GM12864 (cell line): Measurements from ENCODE around the gene GLDC.
A peak's percentile ranks its signal among the peaks of the same experiment; 100 is the strongest.

ENCODE experiments used
- DNase-seq: peaks from one replicate; pipeline ENCODE4 v3.0.0-alpha.2; 2011; ENCODE audit warnings: low read depth
- H3K4me3 ChIP-seq: 2 replicates; pipeline ENCODE4 v1.5.1; 2011; ENCODE audit warnings: mild to moderate bottlenecking, low read depth, low read length, control low read depth
- CTCF ChIP-seq: IDR thresholded peaks from 2 replicates; pipeline ENCODE4 v1.5.1; 2011; ENCODE audit warnings: low read depth, mild to moderate bottlenecking, moderate library complexity, low read length, control low read depth, inconsistent platforms; ENCODE audit errors: missing control alignments

Gene GLDC

DNA sequence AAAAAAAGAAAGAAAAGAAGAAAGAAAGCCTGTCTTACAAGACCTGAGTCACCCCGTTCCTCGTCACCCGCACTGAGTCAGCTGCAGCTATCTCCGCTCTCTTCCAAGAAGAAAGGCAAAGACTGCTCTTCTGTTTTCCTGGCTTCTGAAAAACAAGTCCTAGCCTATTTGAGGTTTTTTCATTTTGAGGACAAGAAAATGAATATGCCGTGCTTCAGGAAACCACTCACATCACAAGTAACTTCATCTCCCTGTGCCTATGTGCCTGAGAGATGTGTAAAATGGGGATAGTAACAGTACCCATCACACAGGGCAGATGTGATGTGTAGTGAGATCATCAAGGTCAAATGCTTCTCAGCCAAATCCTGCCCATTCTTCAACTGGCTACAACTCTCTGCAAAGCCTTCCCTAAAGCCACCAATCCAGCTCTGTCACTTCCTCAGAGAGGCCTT, 78.4 kb downstream of the GLDC start:
- no peak for TF ChIP-seq CTCF
- no peak overlapping the region for H3K4me3 ChIP-seq
- DNase-seq: no peak

- no peak overlapping the region for H3K4me3 ChIP-seq
- TF ChIP-seq CTCF: no peak
- DNase-seq: peak; percentile 50
These were observed 79.0 kb downstream of the GLDC start for GRCh38 chr9:6566409-6567139.

GRCh38 chr9:6565312-6565711, 80.2 kb downstream of the GLDC start:
- no peak overlapping the region for H3K4me3 ChIP-seq
- DNase-seq: no peak
- TF ChIP-seq CTCF: no peak

DNA sequence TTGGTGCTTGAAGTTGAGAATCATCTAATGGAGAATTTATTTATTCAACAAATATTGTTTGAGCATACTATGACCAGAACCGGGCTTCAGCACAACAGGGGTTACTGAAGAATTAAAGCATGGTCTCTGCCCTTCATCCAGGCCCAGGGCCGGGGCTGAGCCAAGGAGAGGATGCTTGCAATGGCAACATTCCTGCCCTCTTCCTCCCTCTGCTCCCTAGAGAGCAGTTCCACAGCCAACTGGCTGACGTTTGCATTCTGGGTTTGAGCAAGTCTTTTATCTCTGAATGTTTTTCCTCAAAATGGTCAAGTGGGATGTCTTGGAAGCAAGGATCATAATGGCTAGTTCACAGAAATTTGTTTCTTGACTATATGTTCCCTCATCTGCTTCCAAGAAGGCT, 80.7 kb downstream of the GLDC start:
- no peak for TF ChIP-seq CTCF
- no peak for DNase-seq
- H3K4me3 ChIP-seq: no peak overlapping the region

GRCh38 chr9:6564360-6564759, 81.2 kb downstream of the GLDC start:
- DNase-seq: no peak
- no peak for TF ChIP-seq CTCF
- H3K4me3 ChIP-seq: no peak overlapping the region

- no peak overlapping the region for H3K4me3 ChIP-seq
- no peak for DNase-seq
These were observed 82.6 kb downstream of the GLDC start for GRCh38 chr9:6562871-6563430.

More at GRCh38 chr9:6562871-6563430, 82.6 kb downstream of the GLDC start:
- no peak for TF ChIP-seq CTCF
